ENCODE data around the gene DNAL4.

The DNAL4 gene

GRCh38 chr22:38738475-38739070 is 55.4 kb downstream of the DNAL4 start:
- no peak for DNase-seq

GRCh38 chr22:38737302-38738060 is 56.5 kb downstream of the DNAL4 start:
- DNase-seq, result no peak

- no peak for DNase-seq
Observed at GRCh38 chr22:38736257-38736570, 57.7 kb downstream of the DNAL4 start.

- DNase-seq, result no peak
Observed at GRCh38 chr22:38735465-38736256, 58.3 kb downstream of the DNAL4 start.

GRCh38 chr22:38735126-38735464 is 58.8 kb downstream of the DNAL4 start:
- no peak for DNase-seq

GRCh38 chr22:38734421-38735100 is 59.4 kb downstream of the DNAL4 start:
- DNase-seq, result no peak

- no peak for DNase-seq
Observed at GRCh38 chr22:38733724-38734381, 60.1 kb downstream of the DNAL4 start.

GRCh38 chr22:38733329-38733723 is 60.6 kb downstream of the DNAL4 start:
- DNase-seq, result peak in 1 of 2 donors; percentile 44

- DNase-seq, result no peak
Observed at GRCh38 chr22:38732251-38732815, 61.6 kb downstream of the DNAL4 start.

GRCh38 chr22:38731703-38732161 is 62.2 kb downstream of the DNAL4 start:
- no peak for DNase-seq

GRCh38 chr22:38730411-38730871 is 63.5 kb downstream of the DNAL4 start:
- DNase-seq, result no peak

- DNase-seq, result no peak
Observed at GRCh38 chr22:38729946-38730345, 64.0 kb downstream of the DNAL4 start.

- no peak for DNase-seq
Observed at GRCh38 chr22:38728871-38729796, 64.8 kb downstream of the DNAL4 start.

All from activated CD4-positive, alpha-beta T cell treated with anti-CD3 and anti-CD28 coated beads for 4 hours (primary cell).